ENCODE data around the gene LMBR1L.

LMBR1L gene

DNA sequence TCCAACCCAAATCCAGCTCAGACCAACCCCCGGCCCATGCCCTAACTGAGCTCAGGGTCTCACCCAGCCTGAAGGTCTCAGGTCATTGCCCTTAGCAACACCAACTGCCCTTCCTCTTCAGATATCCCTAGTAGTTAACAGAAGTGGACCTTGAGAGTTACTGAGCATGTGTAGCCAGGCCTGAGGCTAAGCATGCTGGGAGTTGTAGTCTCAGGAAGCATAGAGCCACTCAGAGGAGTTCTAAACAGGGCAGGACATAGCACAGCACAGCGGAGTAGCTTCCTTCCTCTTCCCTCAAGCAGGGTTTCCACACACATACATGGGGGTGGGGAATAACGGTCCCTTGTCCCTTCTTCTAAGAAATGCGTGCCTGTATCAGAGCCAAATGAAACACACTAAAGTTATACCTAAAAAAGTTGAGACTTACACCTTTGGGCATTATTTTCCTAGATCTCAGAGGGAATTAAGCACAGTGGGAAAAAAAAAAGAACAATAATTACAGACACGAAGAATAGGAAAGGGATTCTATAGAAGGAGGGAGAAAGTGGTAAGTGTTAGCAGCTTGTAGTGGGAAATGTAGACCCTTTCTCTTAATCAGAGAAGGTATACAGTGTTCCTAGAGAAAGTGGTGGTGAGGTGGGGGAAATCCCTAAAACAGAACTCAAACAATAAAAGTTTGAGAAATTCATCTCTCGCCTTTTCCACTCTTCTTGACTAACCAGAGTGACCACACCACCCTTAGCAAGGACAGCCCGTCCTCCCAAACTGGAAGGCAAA is 54.5 kb downstream of the LMBR1L start:
- no peak for TF ChIP-seq POLR2AphosphoS5 (IDR thresholded peaks at IDR 0.05; ENCODE audit: low read depth, low read length)
- TF ChIP-seq TAF1 (IDR thresholded peaks at IDR 0.05; ENCODE audit: borderline replicate concordance, insufficient read depth, low read length): peak; percentile 74; the same call in 1 of the 2 replicates
- peak; percentile 42; the same call in 1 of the 2 replicates for TF ChIP-seq SIN3A (IDR thresholded peaks at IDR 0.05; ENCODE audit: borderline replicate concordance, insufficient read depth, low read length)

DNA sequence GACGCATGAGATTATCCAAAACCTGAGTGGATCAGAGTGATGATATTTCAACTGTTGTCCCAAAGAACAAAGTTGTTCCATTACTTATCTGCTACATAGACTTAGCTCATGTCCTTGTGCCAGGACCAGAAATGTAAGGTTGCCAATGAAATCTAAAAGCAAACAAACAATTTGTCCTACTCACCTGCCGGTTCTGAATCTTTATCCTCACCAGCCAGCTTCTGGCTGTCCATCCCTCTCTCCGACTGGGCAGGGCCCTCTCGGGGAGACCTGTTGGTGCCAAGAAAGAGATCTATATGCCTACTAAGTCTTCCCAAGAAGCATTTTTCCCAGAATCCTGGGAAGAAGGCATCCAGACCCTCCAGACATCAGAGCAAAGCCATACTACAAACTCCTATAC is 55.6 kb downstream of the LMBR1L start:
- no peak for TF ChIP-seq TAF1 (IDR thresholded peaks at IDR 0.05; ENCODE audit: borderline replicate concordance, insufficient read depth, low read length)
- no peak for TF ChIP-seq FOXP2 (optimal IDR thresholded peaks at IDR 0.05; ENCODE audit: borderline replicate concordance, extremely low read depth, extremely low read length, insufficient read depth)

DNA sequence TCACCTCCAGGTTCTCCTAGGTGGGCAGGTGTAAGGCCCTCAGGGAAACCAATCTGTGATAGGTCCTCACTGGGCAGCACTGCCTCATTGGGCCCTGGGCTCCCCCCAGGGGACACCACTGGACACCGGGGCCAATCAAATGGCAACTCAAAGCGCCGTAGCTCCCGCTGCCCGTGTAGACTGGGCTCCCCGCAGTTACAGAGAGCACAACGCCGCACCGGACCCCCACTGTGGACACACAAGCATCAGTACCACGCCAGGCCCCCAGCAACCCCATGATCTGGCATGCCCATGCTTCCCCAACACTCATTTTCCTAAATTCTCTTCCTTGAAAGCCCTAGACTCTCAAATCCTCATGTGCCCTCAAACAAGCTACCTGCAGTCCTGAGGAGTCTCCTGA is 56.1 kb downstream of the LMBR1L start:
- TF ChIP-seq SIN3A (IDR thresholded peaks at IDR 0.05; ENCODE audit: borderline replicate concordance, insufficient read depth, low read length) (no peak), FOXP2 (optimal IDR thresholded peaks at IDR 0.05; ENCODE audit: borderline replicate concordance, extremely low read depth, extremely low read length, insufficient read depth) (no peak), TAF1 (IDR thresholded peaks at IDR 0.05; ENCODE audit: borderline replicate concordance, insufficient read depth, low read length) (no peak), POLR2AphosphoS5 (IDR thresholded peaks at IDR 0.05; ENCODE audit: low read depth, low read length) (no peak)
- TF ChIP-seq, protein P1, sequence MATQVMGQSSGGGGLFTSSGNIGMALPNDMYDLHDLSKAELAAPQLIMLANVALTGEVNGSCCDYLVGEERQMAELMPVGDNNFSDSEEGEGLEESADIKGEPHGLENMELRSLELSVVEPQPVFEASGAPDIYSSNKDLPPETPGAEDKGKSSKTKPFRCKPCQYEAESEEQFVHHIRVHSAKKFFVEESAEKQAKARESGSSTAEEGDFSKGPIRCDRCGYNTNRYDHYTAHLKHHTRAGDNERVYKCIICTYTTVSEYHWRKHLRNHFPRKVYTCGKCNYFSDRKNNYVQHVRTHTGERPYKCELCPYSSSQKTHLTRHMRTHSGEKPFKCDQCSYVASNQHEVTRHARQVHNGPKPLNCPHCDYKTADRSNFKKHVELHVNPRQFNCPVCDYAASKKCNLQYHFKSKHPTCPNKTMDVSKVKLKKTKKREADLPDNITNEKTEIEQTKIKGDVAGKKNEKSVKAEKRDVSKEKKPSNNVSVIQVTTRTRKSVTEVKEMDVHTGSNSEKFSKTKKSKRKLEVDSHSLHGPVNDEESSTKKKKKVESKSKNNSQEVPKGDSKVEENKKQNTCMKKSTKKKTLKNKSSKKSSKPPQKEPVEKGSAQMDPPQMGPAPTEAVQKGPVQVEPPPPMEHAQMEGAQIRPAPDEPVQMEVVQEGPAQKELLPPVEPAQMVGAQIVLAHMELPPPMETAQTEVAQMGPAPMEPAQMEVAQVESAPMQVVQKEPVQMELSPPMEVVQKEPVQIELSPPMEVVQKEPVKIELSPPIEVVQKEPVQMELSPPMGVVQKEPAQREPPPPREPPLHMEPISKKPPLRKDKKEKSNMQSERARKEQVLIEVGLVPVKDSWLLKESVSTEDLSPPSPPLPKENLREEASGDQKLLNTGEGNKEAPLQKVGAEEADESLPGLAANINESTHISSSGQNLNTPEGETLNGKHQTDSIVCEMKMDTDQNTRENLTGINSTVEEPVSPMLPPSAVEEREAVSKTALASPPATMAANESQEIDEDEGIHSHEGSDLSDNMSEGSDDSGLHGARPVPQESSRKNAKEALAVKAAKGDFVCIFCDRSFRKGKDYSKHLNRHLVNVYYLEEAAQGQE (IDR thresholded peaks at IDR 0.05; ENCODE audit: insufficient read depth in 1 of 2, low read depth in 2 of 2, low read length in 2 of 2): no peak

DNA sequence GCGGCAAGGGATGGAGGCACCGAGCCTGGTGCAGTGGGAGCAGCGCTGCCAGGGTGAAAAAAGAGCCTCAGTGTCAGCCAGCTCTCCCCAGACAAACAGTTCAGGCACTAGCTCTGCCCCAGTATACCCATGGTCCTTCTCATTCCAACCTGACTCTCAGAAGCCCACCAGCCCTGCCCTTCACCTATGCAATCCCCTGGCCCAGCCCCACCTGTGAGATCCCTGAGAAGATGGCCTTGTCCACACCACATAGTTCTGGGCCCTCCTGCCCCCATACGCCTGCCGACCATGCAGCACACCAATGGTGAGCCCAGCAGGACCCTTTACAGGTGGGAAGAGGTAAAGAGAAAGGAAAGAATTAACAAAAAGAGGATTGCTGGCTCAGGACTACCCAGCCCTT is 56.6 kb downstream of the LMBR1L start:
- TF ChIP-seq TAF1 (IDR thresholded peaks at IDR 0.05; ENCODE audit: borderline replicate concordance, insufficient read depth, low read length): no peak
- no peak for TF ChIP-seq SIN3A (IDR thresholded peaks at IDR 0.05; ENCODE audit: borderline replicate concordance, insufficient read depth, low read length)
- TF ChIP-seq, protein P1 (IDR thresholded peaks at IDR 0.05; ENCODE audit: insufficient read depth in 1 of 2, low read depth in 2 of 2, low read length in 2 of 2): no peak
- no peak for TF ChIP-seq FOXP2 (optimal IDR thresholded peaks at IDR 0.05; ENCODE audit: borderline replicate concordance, extremely low read depth, extremely low read length, insufficient read depth)
- TF ChIP-seq POLR2AphosphoS5 (IDR thresholded peaks at IDR 0.05; ENCODE audit: low read depth, low read length): no peak

DNA sequence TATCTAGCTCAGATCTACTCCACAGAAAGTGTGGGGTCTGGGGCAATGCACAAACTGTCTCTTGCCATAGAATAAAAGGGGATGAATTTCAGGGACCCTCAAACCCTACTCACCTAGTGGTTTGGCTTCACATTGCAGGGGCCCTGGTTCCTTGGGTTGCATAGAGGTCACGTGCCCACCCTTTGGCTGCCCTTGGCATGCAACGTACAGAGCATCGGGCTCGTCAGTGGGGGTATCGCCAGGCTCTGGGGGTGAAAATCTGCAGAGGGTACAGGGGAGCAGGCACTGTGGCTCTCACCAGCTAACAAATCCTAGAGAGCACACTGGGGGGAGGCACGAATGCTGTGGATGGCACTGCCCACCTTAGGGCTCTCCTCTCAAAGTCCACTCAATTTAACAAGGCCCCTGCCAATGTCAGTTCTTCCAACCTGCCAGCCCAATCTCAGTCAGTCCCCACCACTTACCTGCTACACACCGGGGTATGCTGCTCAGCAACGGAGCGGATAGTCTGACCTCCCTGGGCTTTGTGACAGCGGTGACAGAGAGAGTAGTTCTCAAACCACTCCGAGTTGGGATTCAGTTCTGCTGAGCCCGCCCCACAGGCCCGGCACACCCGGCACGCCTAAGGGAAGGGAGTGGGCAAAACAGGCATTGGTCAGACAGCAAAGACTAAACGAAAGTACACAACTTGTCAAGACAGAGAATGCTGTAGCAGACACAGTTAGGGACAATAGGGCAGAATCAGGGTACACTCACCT is 58.0 kb downstream of the LMBR1L start:
- TF ChIP-seq, protein P1 (IDR thresholded peaks at IDR 0.05; ENCODE audit: insufficient read depth in 1 of 2, low read depth in 2 of 2, low read length in 2 of 2): no peak
- no peak for TF ChIP-seq SIN3A (IDR thresholded peaks at IDR 0.05; ENCODE audit: borderline replicate concordance, insufficient read depth, low read length)
- TF ChIP-seq FOXP2 (optimal IDR thresholded peaks at IDR 0.05; ENCODE audit: borderline replicate concordance, extremely low read depth, extremely low read length, insufficient read depth): no peak
- no peak for TF ChIP-seq POLR2AphosphoS5 (IDR thresholded peaks at IDR 0.05; ENCODE audit: low read depth, low read length)
- TF ChIP-seq TAF1 (IDR thresholded peaks at IDR 0.05; ENCODE audit: borderline replicate concordance, insufficient read depth, low read length): no peak

Measured in PFSK-1 (cell line).